ENCODE measurements around the gene RITA1.
A peak's percentile ranks its signal among the peaks of the same experiment; 100 is the strongest.

RITA1 gene

DNA sequence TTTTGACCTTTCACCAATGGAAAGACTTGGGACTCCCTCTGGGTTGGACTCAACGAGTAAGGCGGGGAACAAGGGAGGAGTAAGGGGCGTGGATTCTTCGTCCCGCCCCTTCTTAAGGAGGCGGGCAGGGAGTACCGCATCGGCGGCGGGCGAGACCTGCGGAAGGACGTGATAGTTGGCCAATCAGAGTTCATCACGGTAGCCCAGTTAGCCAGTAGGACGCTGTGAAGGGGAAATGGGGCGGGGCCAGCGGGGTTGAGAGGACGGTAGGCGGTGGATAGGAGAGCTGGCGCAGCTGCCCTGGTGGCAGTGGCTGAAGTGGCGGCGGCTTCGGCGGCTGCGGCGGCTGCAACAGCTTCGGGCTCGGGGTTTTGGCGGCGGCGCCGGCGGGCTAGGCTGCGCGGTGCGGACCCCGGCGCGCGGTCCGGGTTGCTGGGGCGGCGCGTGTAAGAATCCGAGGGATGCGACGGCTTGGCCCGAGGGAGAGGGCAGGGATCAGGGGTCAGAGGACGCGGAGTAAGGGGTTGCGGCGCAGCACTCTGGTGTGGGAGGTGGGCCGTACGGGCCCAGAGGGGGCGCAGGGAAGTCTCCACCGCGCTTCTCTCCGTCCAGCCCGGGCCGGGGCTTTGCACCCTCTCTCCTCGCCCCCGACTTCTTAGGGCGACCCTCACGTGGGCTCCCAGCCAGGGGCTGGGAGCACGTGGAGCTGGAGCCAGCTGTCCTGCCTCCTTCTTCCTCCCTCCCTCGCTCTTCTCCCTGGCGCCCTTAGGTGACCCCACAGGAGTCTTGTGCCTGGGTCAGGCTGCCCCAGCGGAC lies 35.9 kb downstream of the RITA1 start, which contains the start of gene TPCN1:
TPCN1 (plus strand) TSS at position 284 of the 816 bp plus-strand sequence. CDS start 5,389 bp downstream, outside the sequence.
- in situ Hi-C loops (cut with HindIII; ENCODE audit: low pct_ligation_motif_present, low sequenced_read_pairs), result no loop called here
- Histone ChIP-seq H3K4me3 (ENCODE audit: low read depth, low read length) (peak within 1 kb of the TSS; percentile 93), H3K27me3 (replicated peaks) (no peaks in the 10 kb centered on the region), H3K36me3 (replicated peaks) (no peaks in the 10 kb centered on the region), H3K27ac (peak within 1 kb of the TSS; percentile 86)
- DNase-seq, result peak; percentile 100
- TF ChIP-seq, protein P1, sequence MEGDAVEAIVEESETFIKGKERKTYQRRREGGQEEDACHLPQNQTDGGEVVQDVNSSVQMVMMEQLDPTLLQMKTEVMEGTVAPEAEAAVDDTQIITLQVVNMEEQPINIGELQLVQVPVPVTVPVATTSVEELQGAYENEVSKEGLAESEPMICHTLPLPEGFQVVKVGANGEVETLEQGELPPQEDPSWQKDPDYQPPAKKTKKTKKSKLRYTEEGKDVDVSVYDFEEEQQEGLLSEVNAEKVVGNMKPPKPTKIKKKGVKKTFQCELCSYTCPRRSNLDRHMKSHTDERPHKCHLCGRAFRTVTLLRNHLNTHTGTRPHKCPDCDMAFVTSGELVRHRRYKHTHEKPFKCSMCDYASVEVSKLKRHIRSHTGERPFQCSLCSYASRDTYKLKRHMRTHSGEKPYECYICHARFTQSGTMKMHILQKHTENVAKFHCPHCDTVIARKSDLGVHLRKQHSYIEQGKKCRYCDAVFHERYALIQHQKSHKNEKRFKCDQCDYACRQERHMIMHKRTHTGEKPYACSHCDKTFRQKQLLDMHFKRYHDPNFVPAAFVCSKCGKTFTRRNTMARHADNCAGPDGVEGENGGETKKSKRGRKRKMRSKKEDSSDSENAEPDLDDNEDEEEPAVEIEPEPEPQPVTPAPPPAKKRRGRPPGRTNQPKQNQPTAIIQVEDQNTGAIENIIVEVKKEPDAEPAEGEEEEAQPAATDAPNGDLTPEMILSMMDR (IDR thresholded peaks at IDR 0.05; ENCODE audit: low read depth, low read length, missing control alignments), result no peak

DNA sequence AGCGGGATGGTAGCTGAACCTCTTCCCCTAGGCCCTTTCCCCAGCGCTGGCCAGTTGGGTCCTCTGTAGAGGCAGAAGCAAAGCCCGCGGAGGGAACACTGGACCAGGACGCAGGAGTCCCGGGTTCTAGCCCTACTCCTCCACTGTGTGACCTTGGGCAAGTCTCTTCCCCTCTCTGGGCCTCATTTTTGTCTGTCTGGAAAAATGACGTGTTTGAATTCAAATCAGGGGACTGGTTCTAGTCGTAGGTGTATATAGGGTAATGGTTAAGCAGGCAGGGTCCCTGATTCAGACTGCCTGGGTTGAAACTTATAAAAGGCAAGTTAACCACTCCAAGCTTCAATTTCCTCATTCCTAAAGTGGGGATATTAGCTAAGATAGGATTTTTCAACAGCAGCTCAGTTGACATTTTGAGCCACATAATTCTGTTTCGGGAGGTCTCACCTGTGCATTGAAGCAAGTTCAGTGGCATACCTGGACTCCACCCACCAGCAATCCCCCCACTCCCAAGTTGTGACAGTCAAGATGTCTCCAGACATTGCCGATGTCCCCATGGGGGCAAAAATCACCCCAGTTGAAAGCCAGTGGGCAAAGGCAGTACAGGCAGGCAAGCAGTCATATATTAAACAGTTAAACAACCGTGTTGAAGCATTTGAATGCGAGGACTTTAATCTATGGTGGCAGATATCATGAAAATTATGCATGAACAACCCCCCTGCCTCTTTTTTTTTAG lies 36.6 kb downstream of the RITA1 start:
- H3K27ac ChIP-seq, result peak overlapping the region; percentile 86
- in situ Hi-C loops (cut with HindIII; ENCODE audit: low pct_ligation_motif_present, low sequenced_read_pairs), result no loop called here
- peak overlapping the region; percentile 93 for H3K4me3 ChIP-seq (ENCODE audit: low read depth, low read length)
- TF ChIP-seq, protein P1 (IDR thresholded peaks at IDR 0.05; ENCODE audit: low read depth, low read length, missing control alignments), result no peak
- DNase-seq, result no peak
- no peaks in the 10 kb centered on the region for H3K27me3 ChIP-seq (replicated peaks)
- no peaks in the 10 kb centered on the region for H3K36me3 ChIP-seq (replicated peaks)

DNA sequence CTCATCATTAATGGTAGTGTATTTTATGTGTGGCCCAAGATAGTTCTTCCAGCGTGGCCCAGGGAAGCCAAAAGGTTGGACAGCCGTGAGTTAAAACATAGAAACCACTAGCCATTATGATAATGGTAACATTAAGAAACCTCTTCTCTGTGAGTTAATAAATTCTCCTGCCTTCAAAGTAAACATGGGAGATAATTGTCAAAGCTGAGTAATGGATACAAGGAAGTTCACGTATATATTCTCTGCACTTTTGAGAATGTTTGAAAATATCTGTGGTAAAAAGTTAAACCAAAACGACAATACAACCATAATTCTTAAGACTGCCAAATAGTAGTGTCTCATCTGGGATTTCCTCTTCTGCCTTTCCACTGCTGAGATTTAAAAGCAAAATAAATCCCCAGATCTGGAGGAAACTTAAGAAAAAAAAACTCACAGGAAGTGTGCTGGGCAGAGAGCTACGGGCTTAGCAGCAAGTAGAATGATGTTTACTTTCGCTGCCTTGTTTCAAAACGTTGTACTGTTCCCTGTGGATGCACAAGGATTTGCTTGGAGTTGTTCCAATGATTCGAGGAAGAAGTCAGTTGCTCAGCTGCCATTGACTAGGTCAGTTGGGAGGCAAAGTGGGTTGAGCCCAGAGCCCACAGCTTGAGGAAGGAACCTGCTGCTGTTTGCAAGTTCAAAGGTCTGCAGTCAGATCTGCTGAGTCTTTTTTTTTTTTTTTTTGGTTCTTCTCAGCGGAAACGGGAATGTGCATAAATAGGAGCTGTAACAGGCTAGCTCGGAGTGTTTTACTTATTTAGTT lies 37.4 kb downstream of the RITA1 start:
- TF ChIP-seq, protein P1 (IDR thresholded peaks at IDR 0.05; ENCODE audit: low read depth, low read length, missing control alignments), result no peak
- Histone ChIP-seq H3K27ac (peak overlapping the region; percentile 86), H3K36me3 (replicated peaks) (no peaks in the 10 kb centered on the region), H3K27me3 (replicated peaks) (no peaks in the 10 kb centered on the region), H3K4me3 (ENCODE audit: low read depth, low read length) (peak overlapping the region; percentile 93)
- in situ Hi-C loops (cut with HindIII; ENCODE audit: low pct_ligation_motif_present, low sequenced_read_pairs), result no loop called here
- peak; percentile 69 for DNase-seq

DNA sequence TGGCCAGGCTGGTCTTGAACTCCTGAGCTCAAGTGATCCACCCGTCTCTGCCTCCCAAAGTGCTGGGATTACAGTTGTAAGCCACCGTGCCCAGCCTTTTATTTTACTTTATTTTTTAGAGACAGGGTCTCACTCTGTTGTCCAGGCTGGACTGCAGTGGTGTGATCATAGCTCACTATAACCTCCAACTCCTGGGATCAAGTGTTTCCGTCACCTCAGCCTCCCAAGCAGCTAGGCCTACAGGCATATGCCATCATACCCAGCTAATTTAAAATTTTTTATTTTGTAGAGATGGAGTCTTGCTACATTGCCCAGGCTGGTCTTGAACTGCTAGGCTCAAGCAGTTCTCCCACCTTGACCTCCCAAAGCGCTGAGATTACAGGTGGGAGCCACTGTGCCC lies 39.4 kb downstream of the RITA1 start:
- no peaks in the 10 kb centered on the region for H3K27me3 ChIP-seq (replicated peaks)
- DNase-seq, result no peak
- no peak overlapping the region for H3K27ac ChIP-seq
- no peak overlapping the region for H3K4me3 ChIP-seq (ENCODE audit: low read depth, low read length)
- TF ChIP-seq, protein P1 (IDR thresholded peaks at IDR 0.05; ENCODE audit: low read depth, low read length, missing control alignments), result no peak
- peaks cover 8% of the 10 kb centered on the region for H3K36me3 ChIP-seq (replicated peaks)
- in situ Hi-C loops (cut with HindIII; ENCODE audit: low pct_ligation_motif_present, low sequenced_read_pairs), result no loop called here

- in situ Hi-C loops (cut with HindIII; ENCODE audit: low pct_ligation_motif_present, low sequenced_read_pairs), result no loop called here
- Histone ChIP-seq H3K36me3 (replicated peaks) (peaks cover 25% of the 10 kb centered on the region), H3K27ac (no peak overlapping the region), H3K27me3 (replicated peaks) (no peaks in the 10 kb centered on the region), H3K4me3 (ENCODE audit: low read depth, low read length) (no peak overlapping the region)
- DNase-seq, result no peak
- TF ChIP-seq, protein P1 (IDR thresholded peaks at IDR 0.05; ENCODE audit: low read depth, low read length, missing control alignments), result no peak
These were observed 41.4 kb downstream of the RITA1 start for GRCh38 chr12:113226696-113227568.

Measured in brain microvascular endothelial cell (primary cell).